Endothelial cell of umbilical vein (primary cell): Measurements from ENCODE around the gene SLC25A30. TPM values are rescaled to one million over a fixed set of nuclear protein-coding genes. Genes with fewer than 3 reads are reported as not detected.

Source experiments
- BruUV-seq: library from RNA; stranded (reverse); fragments of 400-500 nt; replicated peaks from 2 replicates; lab custom pipeline; 2021; lab: Mats Ljungman, UMichigan
- CTCF ChIA-PET: fragments of 300-600, 350-600 bp; sonication (Branson Sonifier 250); formaldehyde crosslinking; loops from one replicate; lab custom pipeline; 2021; ENCODE audit warnings: antibody characterized with exemption, inconsistent platforms; lab: Charles Lee
- POLR2A ChIA-PET: fragments of 300-600, 350-600 bp; sonication (Branson Sonifier 250); formaldehyde crosslinking; loops from one replicate; lab custom pipeline; 2021; ENCODE audit warnings: antibody characterized with exemption, inconsistent platforms; lab: Charles Lee
- DNase-seq: peaks from one replicate; pipeline ENCODE4 v3.0.0-alpha.2; 2011; ENCODE audit warnings: low read depth, low spot score
- FAIRE-seq: peaks from 2 replicates; lab custom pipeline; 2011; peaks lifted over from hg19 to GRCh38; lab: Jason Lieb, UNC
- H2AFZ ChIP-seq: 2 replicates; pipeline ENCODE4 v1.6.0; 2012; ENCODE audit warnings: low read depth, low read length, control low read depth, inconsistent platforms
- H3K27ac ChIP-seq: 2 replicates; pipeline ENCODE4 v1.5.1; 2011; ENCODE audit warnings: low read depth, mild to moderate bottlenecking, control low read depth, low read length, moderate library complexity; ENCODE audit not compliant: insufficient read depth
- H3K27me3 ChIP-seq, 2 experiments: 2 replicates each; pipeline versions ENCODE4 v1.6.0 to v1.6.1; 2011; ENCODE audit warnings: low read length in 2 of 2, mixed read lengths in 1 of 2; ENCODE audit not compliant: control insufficient read depth in 2 of 2, insufficient read depth in 2 of 2
- H3K36me3 ChIP-seq, 2 experiments: 2 replicates in 1 of 2; 3 replicates in 1 of 2; pipeline ENCODE4 v1.5.1; 2011; ENCODE audit warnings: low read length in 2 of 2, mild to moderate bottlenecking in 1 of 2, moderate library complexity in 1 of 2; ENCODE audit not compliant: control insufficient read depth in 2 of 2, insufficient read depth in 2 of 2; ENCODE audit errors: extremely low read depth in 1 of 2
- H3K4me1 ChIP-seq: 3 replicates; pipeline ENCODE4 v1.5.1; 2011; ENCODE audit warnings: mild to moderate bottlenecking, low read length; ENCODE audit not compliant: control insufficient read depth, insufficient read depth; ENCODE audit errors: extremely low read depth
- H3K4me2 ChIP-seq: 2 replicates; pipeline ENCODE4 v1.6.1; 2011; ENCODE audit warnings: low read length, control low read depth, mixed read lengths; ENCODE audit not compliant: insufficient read depth
- H3K4me3 ChIP-seq, 3 experiments: fragments of 200-600 bp in 1 of 3; sonication (generic), shearing (Covaris generic) in 1 of 3; replicated peaks in 1 of 3; 2 replicates each; pipeline ENCODE4 v1.5.1; 2011 to 2016; ENCODE audit warnings: control low read depth in 3 of 3, low read length in 3 of 3, mild to moderate bottlenecking in 2 of 3, inconsistent platforms in 1 of 3, low read depth in 1 of 3, moderate library complexity in 1 of 3; ENCODE audit not compliant: insufficient read depth in 1 of 3
- H3K79me2 ChIP-seq: 2 replicates; pipeline ENCODE4 v1.6.0; 2012; ENCODE audit warnings: low read length, inconsistent platforms; ENCODE audit not compliant: control insufficient read depth, insufficient read depth
- H3K9ac ChIP-seq: replicated peaks from 2 replicates; pipeline ENCODE3; 2011; ENCODE audit warnings: low read length, control low read depth; ENCODE audit not compliant: insufficient read depth; ENCODE audit errors: extremely low read depth
- H3K9me1 ChIP-seq: replicated peaks from 3 replicates; pipeline ENCODE4 v1.6.0; 2011; ENCODE audit warnings: mild to moderate bottlenecking, low read length; ENCODE audit not compliant: control insufficient read depth, insufficient read depth; ENCODE audit errors: extremely low read depth
- H3K9me3 ChIP-seq: replicated peaks from 2 replicates; pipeline ENCODE4 v1.5.1; 2012; ENCODE audit warnings: low read length, inconsistent platforms; ENCODE audit not compliant: control insufficient read depth, insufficient read depth
- H4K20me1 ChIP-seq: replicated peaks from 2 replicates; pipeline ENCODE3; 2011; ENCODE audit warnings: mild to moderate bottlenecking, low read length; ENCODE audit not compliant: control insufficient read depth, insufficient read depth; ENCODE audit errors: extremely low read depth
- EZH2 ChIP-seq: IDR thresholded peaks from 2 replicates; pipeline ENCODE4 v1.6.1; 2012; ENCODE audit warnings: borderline replicate concordance, low read depth, mild to moderate bottlenecking, moderate library complexity, low read length, inconsistent platforms; ENCODE audit not compliant: severe bottlenecking
- FOS ChIP-seq: IDR thresholded peaks from 2 replicates; pipeline ENCODE4 v1.6.1; 2011; ENCODE audit warnings: mild to moderate bottlenecking, low read length, moderate library complexity, borderline replicate concordance; ENCODE audit not compliant: insufficient read depth
- MYC ChIP-seq: IDR thresholded peaks from one replicate; pipeline ENCODE4 v1.6.1; 2011; ENCODE audit warnings: mild to moderate bottlenecking, low read depth, low read length
- POLR2AphosphoS5 ChIP-seq: IDR thresholded peaks from 2 replicates; pipeline ENCODE4 v1.6.1; 2012; ENCODE audit warnings: low read depth, mild to moderate bottlenecking, control low read depth, low read length, moderate library complexity; ENCODE audit not compliant: insufficient read depth
- dilution Hi-C: fragments of 300-500 bp; cut with MboI; formaldehyde crosslinking; loops from one replicate; pipeline ENCODE4 v1.15.0; 2019; ENCODE audit warnings: low sequenced_read_pairs; ENCODE audit not compliant: extremely low pct_ligation_motif_present
- intact Hi-C: fragments of 100-400 bp; cut with micrococcal nuclease; formaldehyde crosslinking; loops from one replicate; pipeline ENCODE4 v1.10.0; 2022
- polyA plus RNA-seq, 4 experiments: library from polyadenylated mRNA; depleted of rRNA in 3 of 4; stranded (reverse) in 3 of 4; unstranded in 1 of 4; fragments of >200 nt; gene quantifications; 2 replicates each; pipeline versions ENCODE4 v1.2.1 to v1.2.3, GENCODE V29; 2011 to 2012; ENCODE audit warnings: missing spikeins in 1 of 4
- total RNA-seq: library from RNA; stranded (reverse); gene quantifications from 2 replicates; pipeline ENCODE4 v1.2.3, GENCODE V29; 2021
- TF ChIP-seq, protein P1 (sequence below): IDR thresholded peaks from 2 replicates; pipeline ENCODE4 v1.6.1; 2011; ENCODE audit not compliant: insufficient read depth, insufficient read length
- TF ChIP-seq, protein P2 (sequence below), 2 donors: IDR thresholded peaks; 1 replicate in 1 of 2; 2 replicates in 1 of 2; pipeline ENCODE4 v1.5.1; 2011; ENCODE audit warnings: low read length in 2 of 2, mild to moderate bottlenecking in 2 of 2, moderate library complexity in 2 of 2, control low read depth in 1 of 2, inconsistent platforms in 1 of 2, low read depth in 1 of 2; ENCODE audit not compliant: insufficient read depth in 1 of 2; ENCODE audit errors: extremely low read depth in 1 of 2

The SLC25A30 gene
- total and polyA plus RNA-seq, 2 donors (not counting 3 experiments of a cell fraction or from before 2014, with no cell fraction given), result 13.3 to 27.0 TPM

DNA sequence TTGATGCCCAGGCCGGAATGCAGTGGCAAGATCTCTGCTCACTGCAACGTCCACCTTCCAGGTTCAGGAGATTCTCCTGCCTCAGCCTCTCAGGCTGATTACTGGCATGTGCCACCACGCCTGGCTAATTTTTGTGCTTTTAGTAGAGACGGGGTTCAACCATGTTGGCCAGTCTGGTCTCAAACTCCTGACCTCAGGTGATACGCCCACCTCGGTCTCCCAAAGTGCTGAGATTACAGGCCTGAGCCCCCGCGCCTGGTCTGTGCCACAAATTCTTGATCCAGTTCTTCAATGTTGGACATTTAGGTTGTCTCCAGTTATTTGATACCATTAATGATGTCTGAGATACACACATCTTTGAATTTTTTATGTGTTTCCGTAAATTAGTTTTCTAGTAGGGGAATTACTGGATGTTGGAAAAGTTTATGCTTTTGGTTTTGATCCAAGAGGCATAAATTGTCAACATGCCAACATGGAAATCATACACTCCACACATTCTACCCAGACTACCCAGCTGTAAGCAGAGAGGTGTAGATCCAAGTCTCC, 46.0 kb upstream of the SLC25A30 start:
- DNase-seq (no peak), FAIRE-seq (no peak)
- Histone ChIP-seq H3K27me3 (peaks cover 4 to 8% of the 10 kb centered on the region in 2 experiments), H3K4me1 (peaks cover 12% of the 10 kb centered on the region), H3K27ac (peak overlapping the region; percentile 69), H3K79me2 (peaks cover 48% of the 10 kb centered on the region), H3K9ac (peak overlapping the region; percentile 91), H3K9me3 (no peaks in the 10 kb centered on the region), H3K36me3 (no peaks in the 10 kb centered on the region), H3K4me2 (peak overlapping the region; percentile 80), H4K20me1 (peaks cover 7% of the 10 kb centered on the region), H3K9me1 (no peaks in the 10 kb centered on the region), H2AFZ (peak overlapping the region; percentile 79), H3K4me3 (peak overlapping the region; percentile 19 to 86 (median 71))
- ChIA-PET CTCF (interaction anchor here (0.9 to 2.1 kb wide), 8 partner anchors 9 to 95 kb away, joined by 3 to 16 read pairs (median 6); partner anchors contain the start of gene SLC25A30), POLR2A (interaction anchor here (1.1 to 1.4 kb wide), 2 partner anchors 46 to 93 kb away, joined by 3 read pairs; partner anchors contain the start of gene SLC25A30)
- TF ChIP-seq, protein P1, sequence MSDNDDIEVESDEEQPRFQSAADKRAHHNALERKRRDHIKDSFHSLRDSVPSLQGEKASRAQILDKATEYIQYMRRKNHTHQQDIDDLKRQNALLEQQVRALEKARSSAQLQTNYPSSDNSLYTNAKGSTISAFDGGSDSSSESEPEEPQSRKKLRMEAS, result no peak
- no peak for TF ChIP-seq MYC
- no peak for TF ChIP-seq POLR2AphosphoS5
- TF ChIP-seq, protein P2, sequence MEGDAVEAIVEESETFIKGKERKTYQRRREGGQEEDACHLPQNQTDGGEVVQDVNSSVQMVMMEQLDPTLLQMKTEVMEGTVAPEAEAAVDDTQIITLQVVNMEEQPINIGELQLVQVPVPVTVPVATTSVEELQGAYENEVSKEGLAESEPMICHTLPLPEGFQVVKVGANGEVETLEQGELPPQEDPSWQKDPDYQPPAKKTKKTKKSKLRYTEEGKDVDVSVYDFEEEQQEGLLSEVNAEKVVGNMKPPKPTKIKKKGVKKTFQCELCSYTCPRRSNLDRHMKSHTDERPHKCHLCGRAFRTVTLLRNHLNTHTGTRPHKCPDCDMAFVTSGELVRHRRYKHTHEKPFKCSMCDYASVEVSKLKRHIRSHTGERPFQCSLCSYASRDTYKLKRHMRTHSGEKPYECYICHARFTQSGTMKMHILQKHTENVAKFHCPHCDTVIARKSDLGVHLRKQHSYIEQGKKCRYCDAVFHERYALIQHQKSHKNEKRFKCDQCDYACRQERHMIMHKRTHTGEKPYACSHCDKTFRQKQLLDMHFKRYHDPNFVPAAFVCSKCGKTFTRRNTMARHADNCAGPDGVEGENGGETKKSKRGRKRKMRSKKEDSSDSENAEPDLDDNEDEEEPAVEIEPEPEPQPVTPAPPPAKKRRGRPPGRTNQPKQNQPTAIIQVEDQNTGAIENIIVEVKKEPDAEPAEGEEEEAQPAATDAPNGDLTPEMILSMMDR (IDR thresholded peaks at IDR 0.05; ENCODE audit: extremely low read depth in 1 of 2, insufficient read depth in 1 of 2, low read depth in 1 of 2, low read length in 2 of 2), result peak in 1 of 2 donors; percentile 32
- no peak for TF ChIP-seq EZH2
- no peak for TF ChIP-seq FOS
- dilution Hi-C loops, result no loop called here
- intact Hi-C loops, result loop anchor here (1.0 to 2.0 kb wide), 4 partner anchors 37 to 93 kb away; partner anchors contain the start of gene SLC25A30
- TSS peak; percentile 81 for BruUV-seq
